NCI-H526 treated with DMSO at 0.1 percent for 48 hours (cell line): ENCODE data around the gene KRTAP5-9.
"Not testable (repeated sequence)": the region's sequence is repeated elsewhere in the genome, so short reads cannot be mapped to it uniquely, and the experiment has no call there.

Source experiments
- DNase-seq: peaks from one replicate; lab custom pipeline; 2025; lab: John Stamatoyannopoulos, UW

The KRTAP5-9 gene, protein sequence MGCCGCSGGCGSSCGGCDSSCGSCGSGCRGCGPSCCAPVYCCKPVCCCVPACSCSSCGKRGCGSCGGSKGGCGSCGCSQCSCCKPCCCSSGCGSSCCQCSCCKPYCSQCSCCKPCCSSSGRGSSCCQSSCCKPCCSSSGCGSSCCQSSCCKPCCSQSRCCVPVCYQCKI

DNA sequence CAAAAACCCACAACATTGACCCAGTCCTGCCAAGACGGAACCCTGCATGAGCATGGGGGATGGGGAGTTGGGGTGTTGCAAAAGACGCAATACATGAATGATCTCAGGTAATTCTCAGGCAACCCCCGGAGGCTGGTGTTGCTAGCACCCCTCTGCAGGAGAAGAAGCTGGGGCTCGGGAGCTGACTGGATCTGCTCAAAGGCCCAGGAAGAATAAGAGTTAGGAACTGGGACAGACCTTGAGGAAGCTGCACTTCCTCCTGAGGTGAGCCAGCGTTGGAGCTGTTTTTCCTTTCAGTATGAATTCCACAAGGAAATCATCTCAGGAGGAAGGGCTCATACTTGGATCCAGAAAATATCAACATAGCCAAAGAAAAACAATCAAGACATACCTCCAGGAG, at the start of gene KRTAP5-9:
KRTAP5-9 (plus strand) TSS at position 301 of the 400 bp plus-strand sequence. CDS start 238 bp downstream, outside the sequence.
- DNase-seq = no peak

DNA sequence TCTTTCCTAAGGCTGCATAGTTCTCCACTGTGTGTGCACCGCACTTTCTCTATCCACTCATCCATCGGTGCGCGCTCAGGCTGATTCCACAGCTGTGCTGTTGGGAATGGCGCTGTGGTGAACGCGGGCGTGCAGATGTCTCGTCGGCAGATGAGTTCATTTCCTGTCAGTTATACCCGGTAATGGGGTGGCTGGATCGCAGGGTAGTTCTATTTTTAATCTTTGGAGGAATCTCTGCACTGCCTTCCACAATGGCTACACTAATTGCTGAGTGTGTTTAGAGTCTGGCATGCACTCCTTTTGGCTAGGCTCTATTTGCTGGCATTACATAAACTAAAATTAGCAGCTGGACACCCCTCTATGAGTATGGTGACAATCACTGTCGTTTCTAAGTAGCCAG, 49.1 kb upstream of the KRTAP5-9 start:
- DNase-seq = no peak

DNA sequence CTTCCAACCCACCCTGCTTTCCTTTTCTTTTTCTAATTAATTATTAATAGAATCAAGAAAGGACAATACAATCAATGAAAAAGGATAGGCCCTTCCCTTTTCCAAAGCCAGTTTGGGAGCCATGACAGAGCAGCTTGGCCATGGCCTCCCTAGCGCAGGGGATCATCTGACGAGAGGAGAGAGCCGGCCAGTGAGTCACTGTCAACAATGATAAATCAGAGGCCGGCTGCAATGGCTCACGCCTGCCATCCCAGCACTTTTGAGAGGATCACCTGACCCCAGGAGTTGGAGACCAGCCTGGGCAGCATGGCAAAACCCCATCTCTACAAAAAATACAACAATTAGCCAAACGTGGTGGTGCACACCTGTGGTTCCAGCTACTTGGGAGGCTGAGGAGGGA, 48.7 kb upstream of the KRTAP5-9 start:
- DNase-seq = no peak

DNA sequence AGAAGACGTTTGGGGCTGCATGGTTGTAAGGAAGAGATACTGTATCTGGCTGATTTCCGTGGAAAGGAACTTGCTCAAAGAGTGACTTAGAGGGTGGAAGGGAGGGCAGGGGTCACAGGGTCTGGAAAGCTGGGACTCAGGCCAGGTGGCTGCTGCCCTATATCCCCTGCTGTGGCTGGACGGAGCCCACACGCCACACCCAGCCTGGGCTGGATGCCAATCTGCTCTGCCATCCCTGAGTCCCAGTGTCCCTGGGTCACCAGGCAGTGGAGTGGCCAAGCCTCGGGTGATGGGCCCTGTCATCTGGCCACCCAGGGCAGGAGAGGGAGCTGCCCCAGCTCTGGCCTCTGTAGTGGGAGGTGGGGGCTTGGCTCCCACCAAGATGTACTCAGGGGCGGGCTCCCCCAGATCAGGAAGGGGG, 47.6 kb upstream of the KRTAP5-9 start:
- no peak for DNase-seq

DNA sequence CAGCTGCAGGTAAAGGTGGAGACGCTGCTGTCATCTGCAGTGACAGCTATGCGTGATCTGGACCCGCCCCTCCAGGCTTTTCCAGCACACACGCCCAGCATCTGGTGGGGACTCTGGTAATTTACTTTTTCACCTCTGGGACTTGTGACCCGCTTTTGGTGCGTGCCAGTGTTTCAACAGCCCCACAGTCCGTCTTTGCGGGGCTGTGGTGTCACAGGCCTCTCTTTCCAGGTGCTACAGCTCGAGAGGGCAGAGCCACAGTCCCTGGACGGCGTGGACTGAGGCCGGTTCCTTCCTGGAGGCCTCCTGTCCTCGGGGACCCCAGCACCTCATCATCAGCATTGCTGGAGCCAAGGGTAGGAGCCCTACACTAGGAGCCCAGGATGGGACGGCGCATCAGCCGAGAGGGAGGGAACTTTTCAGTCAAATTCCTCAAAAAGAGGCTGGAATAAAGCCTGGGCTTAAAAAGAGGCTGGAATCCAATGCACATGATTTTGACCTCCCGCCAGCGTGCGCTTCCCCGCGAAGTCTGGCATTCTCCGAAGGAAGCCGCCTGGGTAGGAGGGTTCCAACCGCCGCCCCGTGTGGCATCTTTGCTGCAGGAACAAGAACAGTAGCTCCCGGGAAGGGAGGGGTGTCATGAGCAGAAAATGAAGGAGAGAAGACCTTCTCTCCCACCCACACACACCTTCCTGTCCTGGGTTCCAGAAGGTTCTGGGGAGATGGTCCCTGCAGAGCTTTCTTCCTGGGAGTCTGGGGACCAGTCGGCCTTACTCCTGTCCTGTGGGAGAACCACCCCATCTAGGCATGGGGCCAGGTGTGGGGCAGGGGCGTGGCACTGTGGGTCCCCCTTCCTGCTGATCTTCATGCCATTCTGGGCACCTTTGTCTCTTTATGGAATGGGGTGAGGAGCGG, 46.9 kb upstream of the KRTAP5-9 start:
- DNase-seq = no peak

DNA sequence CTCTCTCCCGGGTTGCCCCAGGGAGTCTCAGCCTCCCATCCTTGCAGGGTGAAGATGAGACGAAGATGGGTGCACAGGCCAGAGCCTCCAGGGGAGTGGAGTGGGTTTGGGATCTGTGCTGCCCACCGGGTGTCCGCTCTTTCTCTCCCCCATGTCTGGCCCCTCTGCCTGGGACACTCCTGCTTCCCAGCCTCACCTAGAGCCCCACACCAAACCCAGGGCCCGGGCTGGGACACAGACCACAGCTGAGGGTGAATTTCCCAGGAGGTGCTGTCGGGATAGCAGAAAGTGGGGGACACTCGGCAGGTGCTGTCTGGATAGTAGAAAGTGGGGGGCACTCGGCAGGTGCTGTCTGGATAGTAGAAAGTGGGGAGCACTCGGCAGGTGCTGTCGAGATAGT, 46.2 kb upstream of the KRTAP5-9 start:
- no peak for DNase-seq

DNA sequence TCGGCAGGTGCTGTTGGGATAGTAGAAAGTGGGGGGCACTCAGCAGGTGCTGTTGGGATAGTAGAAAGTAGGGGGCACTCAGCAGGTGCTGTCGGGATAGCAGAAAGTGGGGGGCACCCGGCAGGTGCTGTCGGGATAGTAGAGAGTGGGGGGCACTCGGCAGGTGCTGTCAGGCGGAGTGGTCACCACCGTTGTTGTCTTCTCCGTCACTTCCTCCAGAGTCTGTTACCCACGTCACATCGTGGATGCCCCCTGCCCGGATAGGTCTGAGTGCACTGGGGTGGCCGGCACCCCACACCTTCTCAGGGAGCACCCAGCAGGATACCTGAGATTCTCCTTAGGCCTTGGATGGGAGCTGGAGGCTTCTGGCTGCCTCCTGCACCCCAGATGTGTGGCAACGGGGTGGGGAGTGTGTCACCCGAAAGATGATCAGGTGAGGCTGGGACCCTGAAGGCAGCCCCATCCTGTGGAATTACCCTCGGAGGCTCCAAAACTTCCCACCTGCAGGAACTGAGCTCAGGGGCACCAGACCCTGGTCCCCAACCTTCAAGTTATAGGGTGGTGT, 45.3 kb upstream of the KRTAP5-9 start:
- no peak for DNase-seq

DNA sequence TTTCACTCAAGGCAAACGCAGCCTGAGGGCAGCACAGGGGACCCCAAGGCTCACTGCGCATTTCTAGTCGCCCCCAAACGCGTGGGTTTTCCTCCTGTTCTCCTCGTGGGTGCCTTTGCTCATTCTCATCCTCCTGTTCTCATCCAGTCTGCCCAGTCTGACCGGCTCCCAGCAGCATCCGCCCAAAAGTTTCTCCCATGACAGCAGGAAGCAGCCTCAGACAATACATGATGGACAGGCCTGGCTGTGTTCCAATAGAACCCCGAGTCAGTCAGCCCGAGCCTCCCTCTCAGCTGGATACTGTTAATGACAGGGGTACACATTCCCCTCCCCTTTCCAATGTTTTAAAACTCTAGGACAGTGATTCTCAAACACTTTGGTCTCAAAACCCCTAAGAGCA, 43.7 kb upstream of the KRTAP5-9 start:
- DNase-seq = no peak

DNA sequence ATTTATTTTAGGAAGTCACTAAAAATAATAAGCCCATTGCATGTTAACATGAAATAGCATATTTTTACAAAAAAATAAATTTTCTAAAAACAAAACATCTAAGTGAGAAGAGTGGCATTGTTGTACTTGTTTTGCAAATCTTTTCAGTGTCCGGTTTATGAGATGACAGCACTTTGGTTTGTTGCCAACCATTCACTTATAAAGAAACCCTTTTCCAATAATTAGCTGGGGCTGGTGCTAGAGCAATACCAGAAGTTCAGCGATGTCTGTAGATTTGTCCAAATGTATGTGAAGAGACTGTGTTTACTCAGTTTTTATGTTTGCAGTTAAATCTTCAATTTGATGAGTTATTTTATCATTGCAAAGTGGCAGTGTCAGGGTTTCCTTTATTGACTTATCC, 43.2 kb upstream of the KRTAP5-9 start:
- DNase-seq = no peak

DNA sequence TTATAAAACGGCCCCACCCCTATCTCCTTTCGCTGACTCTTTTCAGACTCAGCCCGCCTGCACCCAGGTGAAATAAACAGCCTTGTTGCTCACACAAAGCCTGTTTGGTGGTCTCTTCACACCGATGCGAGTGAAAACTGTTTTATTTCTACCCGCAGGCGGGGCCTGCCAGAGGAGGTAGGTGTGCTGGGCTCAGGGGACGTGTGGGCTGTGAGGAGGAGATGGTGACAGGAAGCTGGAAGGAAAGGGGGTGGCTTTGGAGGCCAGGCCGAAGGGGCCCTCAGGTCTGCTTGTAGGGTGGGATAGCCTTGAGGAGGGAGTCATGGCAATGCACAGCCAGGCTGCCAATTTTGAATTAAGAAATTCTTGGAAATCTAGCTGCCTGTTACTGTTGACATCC, 42.4 kb upstream of the KRTAP5-9 start:
- DNase-seq = no peak

DNA sequence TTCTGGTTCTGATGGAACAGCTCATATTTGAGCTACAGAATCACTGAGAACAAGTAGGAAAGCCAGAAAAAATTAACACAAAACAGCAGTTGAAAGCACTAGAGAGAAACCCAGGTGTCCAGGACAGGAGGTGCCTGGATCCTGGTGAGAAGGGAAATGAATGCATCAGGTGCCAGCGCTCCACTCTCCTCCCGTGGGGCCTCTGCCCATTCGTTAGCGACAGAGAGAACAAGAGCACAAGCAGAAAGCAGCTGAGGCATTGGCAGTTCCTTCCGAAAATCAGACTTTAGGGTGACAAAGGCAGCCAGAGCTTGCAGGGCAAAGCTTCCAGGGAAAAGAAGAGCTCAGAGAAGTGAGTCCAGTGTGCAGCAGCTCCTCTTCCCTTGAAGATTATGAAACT, 41.1 kb upstream of the KRTAP5-9 start:
- no peak for DNase-seq

DNA sequence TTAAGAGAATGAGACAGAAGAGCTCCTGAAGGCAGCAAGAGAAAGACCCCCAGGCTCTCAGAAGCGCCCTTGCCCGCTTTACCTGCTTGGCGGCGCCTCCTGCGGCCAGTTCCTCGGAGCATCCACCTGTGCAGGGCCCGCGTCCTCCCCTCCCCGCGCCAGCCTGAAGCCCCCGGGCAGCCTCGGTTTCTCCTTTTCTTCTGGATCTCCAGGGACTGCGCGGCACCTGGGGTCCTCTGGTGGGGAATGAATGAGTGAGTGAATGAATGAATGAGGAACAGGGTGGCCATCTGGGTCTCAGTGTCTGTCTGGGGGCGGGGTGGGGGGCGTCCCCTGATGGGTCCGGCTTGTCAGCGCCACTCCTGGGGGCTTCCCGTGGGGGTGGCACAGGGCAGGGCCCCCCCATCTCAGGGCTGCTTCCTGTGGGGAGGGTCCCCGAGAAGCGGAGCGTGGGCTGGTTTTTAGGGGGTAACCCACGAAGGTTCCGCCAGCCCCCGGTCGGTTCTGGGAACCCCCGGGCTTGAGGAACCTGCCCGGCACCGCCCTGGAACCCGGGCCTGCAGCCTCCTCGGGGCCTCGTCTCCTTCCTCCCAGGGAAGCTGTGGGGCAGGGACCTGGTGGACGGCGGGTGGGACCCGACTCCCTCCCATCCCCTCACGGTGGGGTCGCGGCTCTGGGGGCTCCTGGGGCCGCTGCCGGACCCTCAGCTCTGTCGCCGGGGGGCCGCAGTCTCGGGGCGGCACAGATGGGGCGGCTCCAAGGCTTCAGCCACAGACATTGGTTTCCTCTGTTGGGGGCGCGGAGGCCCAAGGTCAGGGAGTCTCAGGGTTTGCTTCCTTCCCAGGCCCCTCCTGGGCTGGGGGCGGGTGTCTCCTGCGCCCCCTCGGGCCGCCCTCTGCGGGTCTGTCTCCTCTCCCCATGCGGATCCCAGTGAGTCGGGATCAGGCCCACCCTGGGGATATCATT, 29.4 kb upstream of the KRTAP5-9 start:
- DNase-seq = no peak

DNA sequence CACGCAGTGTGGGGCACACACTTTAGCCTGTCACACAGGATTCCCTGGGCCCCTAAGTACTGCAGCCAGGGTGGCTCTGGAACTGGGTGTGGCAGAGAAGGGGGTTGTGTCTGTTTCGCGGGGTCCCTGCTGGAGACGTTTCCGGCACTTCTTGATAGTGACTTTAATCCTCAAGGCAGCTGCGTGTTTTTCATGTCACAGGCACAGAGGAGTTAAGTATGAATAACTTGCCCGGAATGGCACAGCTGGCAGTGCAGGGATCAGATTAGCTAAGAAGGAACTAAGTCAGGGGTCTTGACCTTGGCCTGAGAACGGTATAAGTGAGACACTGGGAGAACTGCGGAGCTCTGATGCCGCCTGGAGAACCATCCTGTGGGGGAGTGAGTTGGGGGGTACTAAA, 28.7 kb upstream of the KRTAP5-9 start:
- no peak for DNase-seq

DNA sequence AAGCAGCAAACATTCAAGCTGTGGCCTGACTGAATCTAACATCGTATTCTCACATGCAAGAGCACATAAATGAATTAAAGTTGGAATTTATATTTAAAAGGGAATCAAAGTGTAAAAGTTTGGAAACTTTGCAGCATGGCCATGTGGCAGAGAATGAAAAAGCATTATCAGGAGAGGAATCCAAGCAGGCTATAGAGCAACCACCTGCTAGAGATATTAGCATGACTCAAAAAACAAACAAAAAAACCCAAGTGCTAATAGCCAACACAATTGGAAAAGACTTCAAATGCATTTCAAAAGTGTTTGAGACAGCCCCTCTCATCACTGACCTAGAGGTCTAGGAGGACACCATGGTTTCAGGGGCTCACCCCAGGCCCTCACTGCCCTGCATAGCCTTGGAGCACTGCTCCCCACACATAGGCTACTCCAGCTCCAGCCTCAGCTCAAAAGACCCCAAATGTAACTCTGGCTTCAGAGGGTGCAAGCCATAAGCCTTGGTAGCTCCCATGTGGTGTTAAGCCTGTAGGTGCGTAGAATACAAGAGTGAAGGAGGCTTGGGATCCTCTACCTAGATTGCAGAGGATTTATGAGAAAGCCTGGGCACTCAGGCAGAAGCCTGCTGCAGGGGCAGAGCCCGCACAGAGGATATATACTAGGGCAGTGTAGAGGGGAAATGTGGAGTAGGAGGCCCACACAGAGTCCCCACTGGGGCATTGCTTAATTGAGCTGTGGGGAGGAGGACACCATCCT, 22.9 kb upstream of the KRTAP5-9 start:
- DNase-seq = no peak

DNA sequence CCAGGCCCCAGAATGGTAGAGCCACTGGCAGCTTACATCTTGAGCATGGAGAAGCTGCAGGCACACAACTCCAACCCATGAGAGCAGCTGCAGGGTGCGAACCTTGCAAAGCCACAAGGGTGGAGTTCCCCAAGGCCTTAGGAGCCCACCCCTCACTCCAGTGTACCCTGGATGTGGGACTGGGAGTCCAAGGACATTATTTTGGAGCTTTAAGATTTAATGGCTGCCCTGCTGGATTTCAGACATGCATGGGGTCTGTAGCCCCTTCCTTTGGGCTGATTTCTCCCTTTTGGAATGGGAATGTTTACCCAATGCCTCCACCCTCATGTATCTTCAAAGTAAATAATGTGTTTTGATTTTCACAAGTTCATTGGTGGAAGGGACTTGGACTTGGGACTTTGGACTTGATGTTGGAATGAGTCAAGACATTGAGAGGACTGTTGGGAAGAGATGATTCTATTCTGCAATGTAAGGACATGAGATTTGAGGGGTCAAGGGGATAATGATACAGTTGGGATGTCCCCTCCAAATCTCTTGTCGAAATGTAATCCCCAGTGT, 22.2 kb upstream of the KRTAP5-9 start:
- no peak for DNase-seq

DNA sequence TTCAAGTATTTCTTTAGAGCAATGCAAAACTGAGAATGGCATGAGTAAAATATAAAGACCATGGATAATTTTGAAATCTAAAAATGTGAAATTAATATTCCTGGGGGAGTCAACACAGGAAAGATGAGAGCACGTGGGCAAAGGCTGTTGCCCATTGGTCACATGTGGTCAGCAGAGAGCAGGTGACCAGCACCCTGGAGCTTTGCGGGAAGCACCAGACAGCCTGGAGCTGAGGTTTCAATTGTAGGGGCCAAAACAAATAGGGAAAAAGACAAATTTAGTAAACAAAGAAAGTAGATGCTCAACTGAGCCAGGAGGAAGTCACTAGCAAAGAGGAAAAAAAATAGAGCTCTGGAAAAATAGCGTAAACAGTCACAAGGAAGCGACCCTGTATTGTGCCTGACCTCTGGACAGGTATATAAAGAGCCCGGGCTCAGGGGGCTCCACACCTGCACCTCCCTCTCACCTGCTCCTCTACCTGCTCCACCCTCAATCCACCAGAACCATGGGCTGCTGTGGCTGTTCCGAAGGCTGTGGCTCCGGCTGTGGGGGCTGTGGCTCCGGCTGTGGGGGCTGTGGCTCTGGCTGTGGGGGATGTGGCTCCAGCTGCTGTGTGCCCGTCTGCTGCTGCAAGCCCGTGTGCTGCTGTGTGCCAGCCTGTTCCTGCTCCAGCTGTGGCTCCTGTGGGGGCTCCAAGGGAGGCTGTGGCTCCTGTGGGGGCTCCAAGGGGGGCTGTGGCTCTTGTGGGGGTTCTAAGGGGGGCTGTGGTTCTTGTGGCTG, 21.2 kb upstream of the KRTAP5-9 start, which contains the start of gene KRTAP5-7:
KRTAP5-7 (plus strand) TSS at position 472 of the 780 bp plus-strand sequence; CDS start at position 506, 34 bp downstream.
- not testable (repeated sequence) for DNase-seq

DNA sequence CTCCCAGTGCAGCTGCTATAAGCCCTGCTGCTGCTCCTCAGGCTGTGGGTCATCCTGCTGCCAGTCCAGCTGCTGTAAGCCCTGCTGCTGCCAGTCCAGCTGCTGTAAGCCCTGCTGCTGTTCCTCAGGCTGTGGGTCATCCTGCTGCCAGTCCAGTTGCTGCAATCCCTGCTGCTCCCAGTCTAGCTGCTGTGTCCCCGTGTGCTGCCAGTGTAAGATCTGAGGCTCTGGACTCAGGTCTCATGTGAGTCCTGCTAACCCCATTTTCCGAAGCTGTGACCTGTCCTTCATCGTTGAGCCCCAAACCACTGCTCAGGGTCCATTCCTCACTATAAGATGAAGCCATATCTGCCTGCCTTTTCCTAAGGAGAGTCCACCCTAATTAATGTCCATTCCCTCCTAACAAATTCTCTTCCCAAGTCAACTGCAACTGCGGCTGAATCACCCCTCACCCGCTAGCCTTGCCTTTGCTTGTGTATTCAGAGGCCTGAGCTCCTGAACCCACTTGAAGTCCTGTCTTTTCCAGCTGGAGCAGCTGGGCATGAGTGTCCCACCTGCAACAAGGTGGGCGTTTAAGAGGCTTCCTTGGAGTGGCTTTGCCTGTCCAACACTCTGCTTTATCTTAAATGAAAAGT, 20.5 kb upstream of the KRTAP5-9 start:
- DNase-seq = no peak

DNA sequence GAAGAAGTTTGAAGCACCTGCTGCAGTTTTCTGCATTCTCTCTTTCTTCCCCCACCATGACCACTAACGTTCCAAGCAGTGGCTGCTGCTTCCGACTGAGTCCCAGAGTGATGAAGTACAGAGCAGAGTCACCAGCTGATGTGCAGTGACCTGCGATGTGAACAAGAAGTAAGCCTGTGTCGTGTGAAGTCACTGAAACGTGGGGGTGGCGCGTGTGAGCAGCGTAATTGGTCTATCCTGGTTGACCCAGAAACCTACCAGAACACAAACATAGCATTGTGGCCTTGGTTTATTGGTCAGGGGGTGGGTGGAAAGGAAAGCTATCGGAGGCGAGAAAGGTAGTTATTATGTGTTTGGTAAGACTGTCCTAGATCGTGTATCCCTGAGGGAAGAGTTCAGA, 17.6 kb upstream of the KRTAP5-9 start:
- no peak for DNase-seq

DNA sequence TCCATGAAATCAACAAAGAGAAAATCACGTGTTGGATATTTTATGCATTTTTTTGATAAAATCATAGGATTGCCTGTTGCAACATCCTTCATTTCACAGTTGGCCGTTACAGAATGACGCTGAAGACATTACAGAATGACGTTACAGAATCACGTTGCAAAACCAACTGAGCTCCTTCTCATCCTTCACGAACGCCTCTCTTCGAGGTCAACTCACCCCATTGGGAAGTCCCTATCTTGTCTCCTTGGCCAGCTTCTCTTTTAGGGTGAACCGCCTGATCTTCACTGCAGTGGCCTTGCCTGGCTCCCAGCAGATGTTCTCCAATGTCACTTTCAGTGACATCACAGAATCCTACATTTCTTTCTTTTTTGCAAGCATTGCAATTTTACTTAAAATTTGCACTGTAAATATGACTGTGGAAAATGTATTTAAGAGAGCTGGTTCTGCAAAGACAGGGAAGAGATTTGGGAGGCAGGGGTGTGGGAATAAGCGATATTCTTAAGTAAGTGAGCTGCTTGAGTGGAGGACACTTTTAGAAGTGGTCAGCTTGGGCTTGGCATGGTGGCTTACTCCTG, 16.1 kb upstream of the KRTAP5-9 start:
- no peak for DNase-seq
